H9 (cell line): ENCODE results near the gene KIAA1671. TPM values are rescaled to one million over a fixed set of nuclear protein-coding genes. Genes with fewer than 3 reads are reported as not detected.

Experiments used
- DNase-seq: peaks from one replicate; pipeline ENCODE4 v3.0.0-alpha.2; 2017
- H2AFZ ChIP-seq: one replicate; pipeline ENCODE4 v1.6.1; 2013; ENCODE audit warnings: mild to moderate bottlenecking, low read length, control low read depth, moderate library complexity
- H2AK5ac ChIP-seq: 2 replicates; pipeline ENCODE4 v1.6.1; 2013; ENCODE audit warnings: low read length, control low read depth, mixed read lengths; ENCODE audit not compliant: insufficient read length
- H2BK120ac ChIP-seq: one replicate; pipeline ENCODE4 v1.6.1; 2013; ENCODE audit warnings: low read depth, mild to moderate bottlenecking, low read length, control low read depth, inconsistent platforms; ENCODE audit not compliant: poor library complexity, severe bottlenecking
- H2BK12ac ChIP-seq: 2 replicates; pipeline ENCODE4 v1.6.1; 2013; ENCODE audit warnings: low read length, control low read depth, mixed read lengths, low read depth; ENCODE audit not compliant: insufficient read length
- H2BK15ac ChIP-seq: 2 replicates; pipeline ENCODE4 v1.6.1; 2013; ENCODE audit warnings: low read depth, low read length, control low read depth
- H2BK20ac ChIP-seq: one replicate; pipeline ENCODE4 v1.6.1; 2013; ENCODE audit warnings: low read depth, mild to moderate bottlenecking, low read length, control low read depth, inconsistent platforms; ENCODE audit not compliant: poor library complexity, severe bottlenecking
- H2BK5ac ChIP-seq: 2 replicates; pipeline ENCODE4 v1.6.1; 2013; ENCODE audit warnings: low read length, control low read depth, mixed read lengths; ENCODE audit not compliant: insufficient read length
- H3K14ac ChIP-seq: 2 replicates; pipeline ENCODE4 v1.6.1; 2013; ENCODE audit warnings: low read length, control low read depth; ENCODE audit not compliant: insufficient read depth
- H3K18ac ChIP-seq: 2 replicates; pipeline ENCODE4 v1.6.1; 2013; ENCODE audit warnings: low read depth, mild to moderate bottlenecking, mixed read lengths, low read length, control low read depth; ENCODE audit not compliant: insufficient read length
- H3K23ac ChIP-seq: 2 replicates; pipeline ENCODE4 v1.6.1; 2013; ENCODE audit warnings: low read length, control low read depth, mixed read lengths, low read depth; ENCODE audit not compliant: insufficient read length
- H3K23me2 ChIP-seq: 2 replicates; pipeline ENCODE4 v1.6.1; 2013; ENCODE audit warnings: low read depth, mild to moderate bottlenecking, mixed read lengths, low read length, control low read depth; ENCODE audit not compliant: insufficient read length, poor library complexity, severe bottlenecking
- H3K27ac ChIP-seq: 2 replicates; pipeline ENCODE4 v1.5.1; 2013; ENCODE audit warnings: low read length, control low read depth, mixed read lengths, low read depth; ENCODE audit not compliant: insufficient read length
- H3K27me3 ChIP-seq: 2 replicates; pipeline ENCODE4 v1.6.1; 2013; ENCODE audit warnings: low read length, control low read depth, inconsistent platforms; ENCODE audit not compliant: insufficient read depth
- H3K4ac ChIP-seq: 2 replicates; pipeline ENCODE4 v1.6.1; 2013; ENCODE audit warnings: low read depth, mild to moderate bottlenecking, control low read depth, inconsistent platforms, low read length, moderate library complexity
- H3K4me1 ChIP-seq: 2 replicates; pipeline ENCODE4 v1.6.1; 2013; ENCODE audit warnings: low read length, control low read depth, inconsistent platforms; ENCODE audit not compliant: insufficient read depth
- H3K4me2 ChIP-seq: 2 replicates; pipeline ENCODE4 v1.6.1; 2013; ENCODE audit warnings: low read length, control low read depth, mixed read lengths; ENCODE audit not compliant: insufficient read length, insufficient read depth
- H3K56ac ChIP-seq: 2 replicates; pipeline ENCODE4 v1.6.1; 2013; ENCODE audit warnings: low read depth, mild to moderate bottlenecking, mixed read lengths, low read length, control low read depth; ENCODE audit not compliant: insufficient read length
- H3K79me1 ChIP-seq: 2 replicates; pipeline ENCODE4 v1.6.1; 2013; ENCODE audit warnings: low read depth, mild to moderate bottlenecking, moderate library complexity, low read length, control low read depth, inconsistent platforms; ENCODE audit not compliant: insufficient read depth, poor library complexity, severe bottlenecking
- H3K79me2 ChIP-seq: 2 replicates; pipeline ENCODE4 v1.6.1; 2013; ENCODE audit warnings: low read length, control low read depth, inconsistent platforms; ENCODE audit not compliant: insufficient read depth
- H3K9ac ChIP-seq: 2 replicates; pipeline ENCODE4 v1.6.1; 2013; ENCODE audit warnings: low read length, control low read depth, mixed read lengths; ENCODE audit not compliant: insufficient read length; ENCODE audit errors: extremely low read depth
- H3K9me3 ChIP-seq: one replicate; pipeline ENCODE4 v1.6.1; 2013; ENCODE audit warnings: low read depth, low read length, inconsistent platforms; ENCODE audit not compliant: control insufficient read depth
- H3T11ph ChIP-seq: one replicate; pipeline ENCODE4 v1.6.1; 2013; ENCODE audit warnings: mild to moderate bottlenecking, low read length, control low read depth, inconsistent platforms
- H4K20me1 ChIP-seq: one replicate; pipeline ENCODE4 v1.6.1; 2013; ENCODE audit not compliant: control insufficient read depth, insufficient read length, insufficient read depth
- H4K5ac ChIP-seq: 2 replicates; pipeline ENCODE4 v1.6.1; 2013; ENCODE audit warnings: low read depth, mild to moderate bottlenecking, mixed read lengths, low read length, control low read depth; ENCODE audit not compliant: insufficient read length
- H4K8ac ChIP-seq: replicated peaks from 2 replicates; pipeline ENCODE4 v1.6.1; 2013; ENCODE audit warnings: low read length, control low read depth, mixed read lengths, low read depth; ENCODE audit not compliant: insufficient read length
- H4K91ac ChIP-seq: 2 replicates; pipeline ENCODE4 v1.6.1; 2013; ENCODE audit warnings: low read depth, mild to moderate bottlenecking, moderate library complexity, mixed read lengths, low read length, control low read depth; ENCODE audit not compliant: insufficient read length
- H3K27ac Mint-ChIP-seq, 3 experiments: 2 replicates in 2 of 3; 3 replicates in 1 of 3; pipeline ENCODE4 v1.8.0; 2020 to 2021; ENCODE audit warnings: mixed read lengths in 3 of 3, mild to moderate bottlenecking in 1 of 3, moderate library complexity in 1 of 3
- H3K27me3 Mint-ChIP-seq: 2 replicates; pipeline ENCODE4 v1.8.0; 2021; ENCODE audit warnings: low read depth, mild to moderate bottlenecking, moderate library complexity, mixed read lengths
- H3K36me3 Mint-ChIP-seq, 3 experiments: 2 replicates in 2 of 3; 3 replicates in 1 of 3; pipeline ENCODE4 v1.8.0; 2020 to 2021; ENCODE audit warnings: low read depth in 3 of 3, mixed read lengths in 3 of 3; ENCODE audit not compliant: insufficient read depth in 1 of 3
- H3K4me1 Mint-ChIP-seq, 2 experiments: 2 replicates each; pipeline ENCODE4 v1.8.0; 2020; ENCODE audit warnings: mixed read lengths in 2 of 2
- H3K4me3 Mint-ChIP-seq, 2 experiments: 2 replicates in 1 of 2; 3 replicates in 1 of 2; pipeline ENCODE4 v1.8.0; 2020 to 2021; ENCODE audit warnings: mild to moderate bottlenecking in 2 of 2, mixed read lengths in 2 of 2, moderate library complexity in 1 of 2
- H3K9me3 Mint-ChIP-seq, 2 experiments: 2 replicates in 1 of 2; 3 replicates in 1 of 2; pipeline ENCODE4 v1.8.0; 2020; ENCODE audit warnings: mild to moderate bottlenecking in 2 of 2, mixed read lengths in 2 of 2, moderate library complexity in 1 of 2
- CTCF ChIP-seq: fragments of 200-600 bp; sonication (generic); conservative IDR thresholded peaks from 3 replicates; pipeline ENCODE4 v1.8.0; 2021; ENCODE audit warnings: antibody characterized with exemption, mild to moderate bottlenecking
- whole genome bisulfite sequencing: extraction: QIAGEN DNeasy Blood & Tissue Kit; methylation state at CpG from one replicate; pipeline ENCODE4 v1.1.7; 2013; ENCODE audit warnings: missing lambda C conversion rate, low lambda C conversion rate, mixed read lengths; ENCODE audit not compliant: insufficient read length; ENCODE audit errors: extremely low coverage; 5-methylcytosine and 5-hydroxymethylcytosine counted together
- total RNA-seq: library from RNA; stranded (reverse); gene quantifications from 2 replicates; pipeline ENCODE4 v1.2.1, GENCODE V29; 2021

The KIAA1671 gene
- total RNA-seq, 1 experiment from 2014 or later: 22.6 TPM

GRCh38 chr22:25119609-25120008, 167.1 kb downstream of the KIAA1671 start:
- no peak overlapping the region for H2AK5ac ChIP-seq
- 0 out of 5 replicates have a peak overlapping the region, but pooled peaks of 1 of the 2 experiments have one; percentile 4 for H3K4me3 Mint-ChIP-seq

More at GRCh38 chr22:25119609-25120008, 167.1 kb downstream of the KIAA1671 start:
- Histone ChIP-seq H3K4me2 (no peak overlapping the region), H3K23me2 (no peaks in the 10 kb centered on the region), H3T11ph (no peak overlapping the region), H3K14ac (no peak overlapping the region), H2AFZ (no peak overlapping the region), H3K4me1 (no peaks in the 10 kb centered on the region; the same call in 1 of the 2 replicates), H3K9me3 (no peaks in the 10 kb centered on the region), H4K8ac (no peak overlapping the region), H2BK12ac (no peak overlapping the region), H2BK5ac (no peak overlapping the region), H4K20me1 (no peaks in the 10 kb centered on the region), H3K4ac (no peak overlapping the region), H3K79me2 (no peaks in the 10 kb centered on the region), H3K18ac (no peak overlapping the region), H3K79me1 (no peaks in the 10 kb centered on the region), H3K27me3 (no peaks in the 10 kb centered on the region), H3K23ac (no peak overlapping the region), H2BK15ac (no peak overlapping the region), H2BK20ac (no peak overlapping the region), H4K5ac (no peak overlapping the region), H2BK120ac (no peak overlapping the region), H4K91ac (no peak overlapping the region), H3K56ac (no peak overlapping the region), H3K9ac (no peak overlapping the region), H3K27ac (no peak overlapping the region)
- WGBS: no CpG with 5 or more reads among the region's 2 CpGs
- Mint-ChIP-seq H3K9me3 (peaks cover 3 to 5% of the 10 kb centered on the region in 2 experiments; a peak in 2 of 5 replicates), H3K36me3 (peaks cover 9 to 28% (median 12%) of the 10 kb centered on the region in 3 experiments; a peak in 6 of 7 replicates), H3K27me3 (no peaks in the 10 kb centered on the region), H3K27ac (peak overlapping the region in 2 of 3 experiments; percentile 86; a peak in 5 of 7 replicates), H3K4me1 (peaks cover 24 to 32% of the 10 kb centered on the region in 2 experiments)
- no peak for TF ChIP-seq CTCF
- DNase-seq: no peak
